GM21526 (cell line): ENCODE measurements around the gene SKIC2.
"Not testable (repeated sequence)": the region's sequence is repeated elsewhere in the genome, so short reads cannot be mapped to it uniquely, and the experiment has no call there.

ENCODE experiments used
- ATAC-seq: cut with Tn5 transposase; IDR thresholded peaks from one replicate; pipeline ENCODE4 v1.9.1; 2021; ENCODE audit warnings: moderate library complexity; ENCODE audit not compliant: unreplicated experiment, low FRiP score

SKIC2 gene

DNA sequence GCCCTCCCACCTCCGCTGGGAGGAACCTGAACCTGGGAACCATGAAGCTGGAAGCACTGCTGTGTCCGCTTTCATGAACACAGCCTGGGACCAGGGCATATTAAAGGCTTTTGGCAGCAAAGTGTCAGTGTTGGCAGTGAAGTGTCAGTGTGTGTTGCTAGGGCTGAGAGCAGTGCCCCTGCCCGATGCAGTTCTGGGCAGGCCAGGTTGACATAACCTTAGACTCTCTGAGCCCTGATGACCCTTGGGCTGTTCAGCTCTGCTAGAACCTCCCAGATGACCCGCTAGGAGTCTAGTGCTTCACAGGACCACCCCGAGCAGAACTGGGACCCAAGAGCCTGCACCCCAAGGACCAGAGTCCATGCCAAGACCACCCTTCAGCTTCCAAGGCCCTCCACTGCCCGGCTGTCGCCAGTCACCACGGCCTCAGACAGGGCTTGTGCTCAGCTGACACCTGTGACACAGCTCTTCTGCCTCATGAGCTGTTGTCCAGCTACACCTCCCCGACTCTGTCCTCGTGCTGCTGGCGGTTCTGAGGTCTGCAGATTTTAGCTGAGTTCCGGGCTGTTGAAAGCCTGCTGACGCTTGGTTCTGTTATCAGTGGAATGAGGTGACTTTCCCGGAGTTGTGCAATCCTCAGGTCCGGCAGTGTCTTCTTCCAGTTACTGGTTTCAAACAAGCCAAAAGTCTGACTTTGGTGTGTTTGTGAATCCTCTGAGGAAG lies 43.7 kb downstream of the SKIC2 start:
- ATAC-seq: not testable (repeated sequence)

DNA sequence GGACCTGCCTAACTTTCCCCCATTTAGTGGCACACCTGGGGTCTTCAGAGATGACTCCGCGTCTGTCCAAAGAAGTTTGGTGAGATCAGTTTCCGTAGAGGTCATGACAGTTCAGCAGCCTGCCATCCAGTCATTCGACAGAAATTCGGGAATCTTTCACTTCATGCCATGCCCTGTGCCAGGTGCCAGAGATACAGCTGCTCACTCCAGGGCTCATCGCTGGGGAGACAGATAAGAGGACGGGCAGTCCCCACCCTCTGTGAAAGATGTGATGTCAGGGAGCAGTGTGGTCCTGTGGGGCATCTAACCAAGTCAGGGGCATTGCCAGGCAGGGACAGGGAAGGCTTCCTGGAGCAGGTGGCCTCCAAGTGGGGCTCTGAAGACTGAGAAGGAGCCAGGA lies 44.3 kb downstream of the SKIC2 start:
- not testable (repeated sequence) for ATAC-seq

DNA sequence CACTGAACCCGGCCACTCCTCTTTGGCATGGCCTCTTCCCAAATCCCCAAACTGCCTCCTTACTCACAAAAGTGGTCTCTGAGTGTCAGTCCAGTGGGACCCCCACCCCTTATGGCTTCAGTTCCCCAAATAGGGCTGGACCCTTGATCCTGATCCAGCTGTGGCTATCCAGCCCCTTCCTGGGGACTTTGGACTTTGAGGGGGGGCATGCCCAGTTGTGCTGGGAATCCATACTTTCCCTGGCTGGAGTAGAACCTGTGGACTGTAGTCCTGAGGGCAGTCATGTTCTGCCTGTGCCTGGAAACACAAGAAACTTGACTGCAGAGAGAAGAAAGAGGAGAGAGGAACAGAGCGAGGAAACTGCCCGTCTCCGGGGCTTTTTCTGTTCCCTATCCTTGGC lies 45.4 kb downstream of the SKIC2 start:
- not testable (repeated sequence) for ATAC-seq

DNA sequence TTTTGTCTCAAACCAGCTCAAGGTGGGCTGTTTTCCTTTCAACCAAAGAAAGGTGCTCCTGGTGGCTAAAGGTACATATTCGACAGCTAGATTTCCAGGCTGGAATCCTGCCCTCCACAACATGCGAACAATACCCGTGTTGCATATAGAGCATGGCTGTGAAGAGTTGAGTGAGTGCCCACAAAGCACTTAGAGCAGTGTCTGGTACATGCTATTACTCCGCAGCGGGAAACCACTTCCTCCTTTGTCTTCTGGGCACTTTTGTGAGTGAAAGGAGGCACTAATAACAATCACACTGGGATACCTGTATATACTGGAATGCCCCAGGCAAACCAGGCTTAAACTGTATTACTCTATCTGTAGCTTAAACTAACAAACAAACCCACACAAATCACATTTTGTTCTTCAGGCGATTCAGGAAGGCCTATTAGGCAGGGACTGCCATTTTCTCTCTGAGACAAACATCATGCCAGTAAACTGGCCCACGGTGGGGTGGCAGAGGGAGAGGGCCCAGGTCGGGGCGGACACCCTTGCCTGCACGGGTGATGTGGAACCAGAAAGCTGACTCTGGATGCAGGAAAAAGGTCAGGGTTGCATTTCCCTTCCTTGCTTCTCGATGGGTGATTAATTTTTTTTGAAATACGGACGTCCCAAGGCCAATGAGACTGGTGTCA lies 46.0 kb downstream of the SKIC2 start:
- ATAC-seq: not testable (repeated sequence)

DNA sequence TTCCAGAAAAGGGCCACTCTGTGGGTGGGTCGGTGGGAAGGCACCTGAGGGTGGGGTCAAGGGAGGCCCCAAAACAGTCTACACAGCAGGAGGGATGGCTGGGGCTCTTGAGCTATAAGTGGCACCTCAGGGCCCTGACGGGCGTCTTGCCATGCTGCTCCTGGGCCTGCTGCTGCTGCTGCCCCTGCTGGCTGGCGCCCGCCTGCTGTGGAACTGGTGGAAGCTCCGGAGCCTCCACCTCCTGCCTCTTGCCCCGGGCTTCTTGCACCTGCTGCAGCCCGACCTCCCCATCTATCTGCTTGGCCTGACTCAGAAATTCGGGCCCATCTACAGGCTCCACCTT lies 46.5 kb downstream of the SKIC2 start:
- ATAC-seq: not testable (repeated sequence)

DNA sequence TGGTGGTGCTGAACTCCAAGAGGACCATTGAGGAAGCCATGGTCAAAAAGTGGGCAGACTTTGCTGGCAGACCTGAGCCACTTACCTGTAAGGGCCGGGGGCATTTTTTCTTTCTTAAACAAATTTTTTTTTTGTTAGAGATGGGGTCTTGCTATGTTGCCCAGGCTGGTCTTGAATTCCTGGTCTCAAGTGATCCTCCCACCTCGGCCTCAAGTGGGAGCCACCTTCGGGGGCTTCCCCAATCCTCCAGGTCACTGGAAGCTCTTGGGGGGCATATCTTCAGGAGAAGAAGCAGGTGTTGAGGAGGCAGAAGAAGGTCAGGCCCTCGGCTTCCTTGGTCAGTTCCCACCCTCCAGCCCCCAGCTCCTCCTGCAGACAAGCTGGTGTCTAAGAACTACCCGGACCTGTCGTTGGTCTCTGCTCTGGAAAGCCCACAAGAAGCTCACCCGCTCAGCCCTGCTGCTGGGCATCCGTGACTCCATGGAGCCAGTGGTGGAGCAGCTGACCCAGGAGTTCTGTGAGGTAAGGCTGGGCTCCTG lies 47.1 kb downstream of the SKIC2 start:
- ATAC-seq: not testable (repeated sequence)

DNA sequence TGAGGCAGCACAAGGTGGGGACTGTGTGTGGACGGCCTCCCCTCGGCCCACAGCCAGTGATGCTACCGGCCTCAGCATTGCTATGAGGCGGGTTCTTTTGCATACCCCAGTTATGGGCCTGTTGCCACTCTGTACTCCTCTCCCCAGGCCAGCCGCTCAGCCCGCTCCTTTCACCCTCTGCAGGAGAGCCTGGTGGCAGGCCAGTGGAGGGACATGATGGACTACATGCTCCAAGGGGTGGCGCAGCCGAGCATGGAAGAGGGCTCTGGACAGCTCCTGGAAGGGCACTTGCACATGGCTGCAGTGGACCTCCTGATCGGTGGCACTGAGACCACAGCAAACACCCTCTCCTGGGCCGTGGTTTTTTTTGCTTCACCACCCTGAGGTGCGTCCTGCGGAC lies 48.1 kb downstream of the SKIC2 start:
- not testable (repeated sequence) for ATAC-seq

DNA sequence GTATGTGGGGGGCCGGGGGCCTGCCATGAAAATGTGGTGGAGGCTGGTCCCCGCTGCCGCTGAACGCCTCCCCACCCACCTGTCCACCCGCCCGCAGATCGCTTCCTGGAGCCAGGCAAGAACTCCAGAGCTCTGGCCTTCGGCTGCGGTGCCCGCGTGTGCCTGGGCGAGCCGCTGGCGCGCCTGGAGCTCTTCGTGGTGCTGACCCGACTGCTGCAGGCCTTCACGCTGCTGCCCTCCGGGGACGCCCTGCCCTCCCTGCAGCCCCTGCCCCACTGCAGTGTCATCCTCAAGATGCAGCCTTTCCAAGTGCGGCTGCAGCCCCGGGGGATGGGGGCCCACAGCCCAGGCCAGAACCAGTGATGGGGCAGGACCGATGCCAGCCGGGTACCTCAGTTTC lies 49.1 kb downstream of the SKIC2 start:
- ATAC-seq: not testable (repeated sequence)

DNA sequence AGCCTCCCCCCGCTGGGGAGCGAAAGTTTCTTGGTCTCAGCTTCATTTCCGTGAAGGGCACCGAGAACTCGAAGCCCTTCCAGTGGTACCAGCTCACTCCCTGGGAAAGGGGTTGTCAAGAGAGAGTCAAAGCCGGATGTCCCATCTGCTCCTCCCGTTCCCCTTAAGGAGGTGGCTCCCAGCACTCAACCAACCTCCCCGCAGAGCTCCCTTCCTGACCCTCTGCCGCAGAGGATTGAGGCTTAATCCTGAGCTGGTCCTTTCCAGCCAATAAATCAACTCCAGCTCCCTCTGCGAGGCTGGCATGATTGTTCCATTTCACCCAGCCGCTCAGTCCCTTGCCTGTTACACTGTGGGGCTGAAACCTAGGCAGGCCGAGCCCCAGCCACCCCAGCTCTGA lies 49.6 kb downstream of the SKIC2 start:
- not testable (repeated sequence) for ATAC-seq

DNA sequence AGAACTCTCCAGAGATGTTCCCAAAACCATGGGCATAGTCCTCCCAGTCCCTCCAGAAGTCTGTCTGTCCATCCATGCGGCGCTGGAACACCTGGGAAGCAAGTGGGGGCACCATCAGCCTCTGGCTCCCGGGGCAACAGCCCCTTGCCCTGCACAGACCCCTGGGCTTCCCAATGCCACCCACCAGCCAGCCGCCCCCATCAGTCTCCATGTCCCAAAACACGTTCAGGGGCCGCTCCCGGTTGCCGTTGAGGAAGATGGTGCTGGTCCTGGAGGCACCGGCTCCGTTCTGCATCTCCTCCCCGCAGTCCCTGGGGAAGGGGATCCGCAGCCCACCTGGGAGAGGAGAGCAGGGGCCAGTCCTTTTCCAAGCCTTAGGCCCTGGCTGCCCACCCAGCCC lies 50.6 kb downstream of the SKIC2 start:
- not testable (repeated sequence) for ATAC-seq

DNA sequence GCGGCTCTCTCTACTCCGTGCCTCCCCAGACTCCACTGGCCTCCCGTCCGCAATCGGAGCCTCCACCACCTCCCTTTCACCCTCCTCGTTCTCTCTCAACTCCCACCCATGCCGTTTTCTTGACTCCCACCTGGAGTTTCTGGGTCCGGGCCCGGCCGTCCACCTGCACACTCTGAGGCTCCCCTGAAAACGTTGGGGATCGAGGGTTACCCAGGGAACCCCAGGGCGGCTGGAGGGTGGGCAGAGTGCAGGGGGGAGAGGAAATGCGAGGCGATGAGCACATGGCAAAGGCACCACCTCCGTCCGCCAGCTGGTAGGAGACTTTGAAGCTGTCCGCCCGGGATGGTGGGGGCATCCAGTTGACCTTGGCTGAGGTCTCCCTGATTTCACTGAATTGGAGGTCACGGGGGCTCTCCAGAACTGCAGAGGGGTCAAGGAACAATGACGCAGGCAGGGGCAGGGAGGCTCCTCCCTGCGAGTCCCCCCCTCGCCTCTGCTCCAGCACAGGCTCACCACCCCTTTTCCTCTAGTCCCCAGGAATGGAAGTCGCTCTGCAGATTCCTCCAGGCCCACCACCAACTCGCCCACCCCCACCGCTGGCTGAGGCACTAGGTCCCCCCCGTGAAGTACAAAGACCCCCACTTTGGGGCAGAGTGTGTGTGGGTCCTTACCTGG lies 52.0 kb downstream of the SKIC2 start:
- not testable (repeated sequence) for ATAC-seq

DNA sequence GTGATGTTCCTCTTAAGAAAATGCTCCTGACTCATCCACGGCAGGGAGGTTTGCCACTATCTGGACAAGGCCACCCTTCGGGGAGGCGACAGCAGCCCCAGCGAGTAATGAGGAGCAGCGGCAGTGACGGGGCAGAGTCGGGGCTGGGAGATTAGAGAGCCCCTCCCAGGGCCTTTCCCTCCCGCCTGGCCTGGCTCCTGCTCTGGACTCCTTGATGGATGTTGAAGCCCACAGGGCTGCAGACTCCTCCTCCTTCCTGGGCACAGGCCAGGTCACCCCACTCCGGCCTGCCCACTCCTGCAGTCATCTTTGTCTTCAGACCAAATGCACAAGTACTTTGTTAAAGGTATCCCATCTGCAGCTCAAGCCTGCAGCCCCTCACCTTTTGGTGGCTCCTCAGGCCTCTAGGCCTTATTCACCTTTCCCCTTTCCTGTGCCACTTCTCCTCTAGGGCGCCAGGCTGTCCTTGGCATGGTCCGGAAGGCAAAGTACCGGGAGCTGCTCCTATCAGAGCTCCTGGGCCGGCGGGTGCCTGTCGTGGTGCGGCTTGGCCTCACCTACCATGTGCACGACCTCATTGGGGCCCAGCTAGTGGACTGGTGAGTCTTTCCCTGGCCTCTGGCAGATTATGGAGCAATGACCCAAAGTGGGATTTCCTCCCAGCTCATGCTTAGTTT lies 54.1 kb downstream of the SKIC2 start:
- ATAC-seq: not testable (repeated sequence)

DNA sequence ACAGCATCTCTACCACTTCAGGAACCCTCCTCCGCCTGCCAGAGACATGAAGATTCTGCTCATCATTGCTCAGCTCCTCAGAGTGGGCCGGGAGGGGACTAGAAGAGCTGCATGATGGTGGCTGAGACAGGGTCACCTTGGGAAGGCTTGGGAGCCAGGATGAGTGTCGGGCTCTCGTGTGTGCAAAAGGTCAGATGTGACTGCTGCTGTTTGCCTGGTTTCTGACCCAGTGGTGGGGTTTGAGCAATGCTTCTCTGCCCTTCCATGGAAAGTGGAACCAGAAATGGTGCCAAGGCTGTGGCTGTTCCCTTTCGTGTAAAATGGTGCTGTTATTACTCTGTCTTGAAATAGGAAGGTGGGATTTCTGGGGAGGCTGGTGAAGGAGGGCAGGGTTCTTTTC lies 54.8 kb downstream of the SKIC2 start:
- ATAC-seq: not testable (repeated sequence)

DNA sequence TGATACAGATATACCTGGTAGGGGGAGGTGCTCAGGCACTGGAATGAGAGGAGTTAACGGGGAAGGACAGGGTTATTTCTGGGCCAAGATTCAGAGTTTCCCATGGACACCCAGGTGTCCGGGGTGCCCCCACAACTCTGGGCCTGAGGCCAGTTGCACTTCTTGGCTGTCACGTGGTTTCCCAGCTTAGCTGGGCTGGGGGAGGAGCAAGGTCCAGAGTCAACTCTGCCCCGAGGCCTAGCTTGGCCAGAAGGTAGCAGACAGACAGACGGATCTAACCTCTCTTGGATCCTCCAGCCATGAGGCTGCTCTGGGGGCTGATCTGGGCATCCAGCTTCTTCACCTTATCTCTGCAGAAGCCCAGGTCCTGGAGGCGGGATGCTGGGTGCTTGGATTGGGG lies 55.6 kb downstream of the SKIC2 start, which contains the start of gene C4B:
C4B (plus strand) TSS at position 249 of the 400 bp plus-strand sequence; CDS start at position 300, 51 bp downstream.
- not testable (repeated sequence) for ATAC-seq
